Activated naive CD4-positive, alpha-beta T cell treated with Interleukin-2 at 50 U/mL for 16 hours (primary cell): ENCODE measurements around the gene KLHL26.
A peak's percentile ranks its signal among the peaks of the same experiment; 100 is the strongest.
"Not testable (repeated sequence)": the region's sequence is repeated elsewhere in the genome, so short reads cannot be mapped to it uniquely, and the experiment has no call there.

ENCODE experiments used
- DNase-seq: peaks from one replicate; pipeline ENCODE4 v3.0.0-alpha.2; 2020

KLHL26 gene

DNA sequence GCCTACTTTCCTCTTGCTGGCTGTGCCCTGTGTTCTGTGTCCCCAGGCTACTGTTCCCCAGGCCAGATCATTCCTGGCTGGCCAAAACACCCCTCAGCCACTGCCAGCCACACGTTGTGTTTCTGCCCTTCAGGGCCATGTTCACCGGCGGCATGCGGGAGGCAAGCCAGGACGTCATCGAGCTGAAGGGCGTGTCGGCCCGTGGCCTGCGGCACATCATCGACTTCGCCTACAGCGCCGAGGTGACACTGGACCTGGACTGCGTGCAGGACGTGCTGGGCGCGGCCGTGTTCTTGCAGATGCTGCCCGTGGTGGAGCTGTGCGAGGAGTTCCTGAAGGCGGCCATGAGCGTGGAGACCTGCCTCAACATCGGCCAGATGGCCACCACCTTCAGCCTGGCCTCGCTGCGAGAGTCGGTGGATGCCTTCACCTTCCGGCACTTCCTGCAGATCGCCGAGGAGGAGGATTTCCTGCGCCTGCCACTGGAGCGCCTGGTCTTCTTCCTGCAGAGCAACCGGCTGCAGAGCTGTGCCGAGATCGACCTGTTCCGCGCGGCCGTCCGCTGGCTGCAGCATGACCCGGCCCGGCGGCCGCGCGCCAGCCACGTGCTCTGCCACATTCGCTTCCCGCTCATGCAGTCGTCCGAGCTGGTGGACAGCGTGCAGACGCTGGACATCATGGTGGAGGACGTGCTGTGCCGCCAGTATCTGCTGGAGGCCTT is 30.9 kb downstream of the KLHL26 start:
- no peak for DNase-seq

DNA sequence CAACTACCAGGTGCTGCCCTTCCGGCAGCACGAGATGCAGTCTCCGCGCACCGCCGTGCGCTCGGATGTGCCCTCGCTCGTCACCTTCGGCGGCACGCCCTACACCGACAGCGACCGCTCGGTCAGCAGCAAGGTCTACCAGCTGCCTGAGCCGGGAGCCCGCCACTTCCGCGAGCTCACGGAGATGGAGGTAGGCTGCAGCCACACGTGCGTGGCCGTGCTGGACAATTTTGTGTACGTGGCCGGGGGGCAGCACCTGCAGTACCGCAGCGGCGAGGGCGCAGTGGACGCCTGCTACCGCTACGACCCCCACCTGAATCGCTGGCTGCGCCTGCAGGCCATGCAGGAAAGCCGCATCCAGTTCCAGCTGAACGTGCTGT is 31.4 kb downstream of the KLHL26 start:
- no peak for DNase-seq

DNA sequence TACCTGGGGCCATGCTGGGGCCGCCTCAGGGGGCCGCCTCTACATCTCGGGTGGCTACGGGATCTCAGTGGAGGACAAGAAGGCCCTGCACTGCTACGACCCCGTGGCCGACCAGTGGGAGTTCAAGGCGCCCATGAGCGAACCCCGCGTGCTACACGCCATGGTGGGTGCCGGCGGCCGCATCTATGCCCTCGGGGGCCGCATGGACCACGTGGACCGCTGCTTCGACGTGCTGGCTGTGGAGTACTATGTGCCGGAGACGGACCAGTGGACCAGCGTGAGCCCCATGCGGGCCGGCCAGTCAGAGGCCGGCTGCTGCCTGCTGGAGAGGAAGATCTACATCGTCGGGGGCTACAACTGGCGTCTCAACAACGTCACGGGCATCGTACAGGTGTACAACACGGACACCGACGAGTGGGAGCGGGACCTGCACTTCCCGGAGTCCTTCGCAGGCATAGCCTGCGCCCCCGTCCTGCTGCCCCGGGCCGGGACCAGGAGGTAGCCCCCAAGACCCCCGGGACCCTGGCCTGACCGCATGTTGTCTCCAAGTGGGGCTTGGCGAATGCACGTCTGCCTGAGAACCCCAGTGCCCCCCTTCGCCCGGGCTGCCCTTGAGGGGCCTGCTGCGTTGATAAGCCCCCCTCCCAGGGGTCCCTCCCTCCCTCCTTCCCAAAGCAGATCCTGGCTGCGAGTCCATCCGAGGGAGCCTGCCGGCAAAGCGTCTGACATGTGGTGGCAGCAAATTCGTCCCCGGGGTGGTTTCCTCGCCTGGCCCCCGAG is 32.1 kb downstream of the KLHL26 start:
- DNase-seq: no peak

DNA sequence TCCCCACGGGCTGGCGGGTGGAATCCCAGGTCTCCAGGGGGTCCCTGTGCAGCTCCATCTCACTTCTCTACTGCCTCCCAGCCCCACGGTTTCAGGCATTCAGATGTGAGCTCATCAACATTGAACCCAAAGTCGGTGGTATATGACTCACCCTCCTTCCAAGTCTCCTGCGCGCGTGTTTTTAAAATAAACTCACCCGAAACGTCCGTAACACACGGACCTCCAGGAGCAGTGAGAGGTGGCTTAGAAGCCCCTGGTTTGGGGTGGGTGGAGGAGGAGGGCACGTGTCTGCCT is 32.6 kb downstream of the KLHL26 start:
- no peak for DNase-seq

DNA sequence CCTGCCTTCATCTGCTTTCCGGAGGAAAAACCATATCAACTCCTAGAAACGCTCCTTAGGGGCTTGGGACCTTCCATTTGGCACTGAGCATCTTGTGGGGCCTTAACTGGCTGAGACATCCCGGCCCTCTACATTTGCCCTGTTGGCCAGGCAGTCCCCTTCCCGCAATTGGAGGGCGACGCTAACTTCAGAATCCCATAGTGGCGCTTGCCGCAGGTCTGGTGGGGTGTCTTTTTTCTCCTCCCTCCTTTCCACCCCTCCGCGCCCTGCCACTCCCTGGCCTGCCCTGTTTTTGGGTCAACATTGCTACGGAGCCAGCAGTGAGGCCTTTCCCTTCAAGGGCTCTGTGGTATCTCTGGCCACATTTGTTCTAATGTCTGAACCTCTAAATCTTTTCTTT is 33.1 kb downstream of the KLHL26 start:
- DNase-seq: no peak

DNA sequence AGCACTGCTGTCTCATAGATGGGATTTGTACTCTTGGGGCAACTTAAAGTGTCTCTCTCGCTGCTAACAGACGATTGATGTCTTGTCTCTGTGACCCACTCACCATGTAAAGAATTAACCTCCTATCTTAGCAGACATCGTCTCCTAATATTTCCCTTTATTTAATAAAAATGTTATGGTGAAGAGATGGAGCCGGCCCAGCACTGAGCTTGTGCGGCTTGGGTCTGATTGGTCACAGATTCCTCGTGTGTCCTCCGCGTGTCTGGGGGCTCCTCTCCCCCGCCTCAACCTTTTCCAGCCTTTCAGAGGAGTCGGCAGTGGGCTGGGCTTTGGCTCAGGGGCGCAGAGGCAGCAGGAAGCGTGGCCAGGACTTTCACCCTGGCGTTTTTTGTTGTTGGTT is 33.5 kb downstream of the KLHL26 start:
- no peak for DNase-seq

DNA sequence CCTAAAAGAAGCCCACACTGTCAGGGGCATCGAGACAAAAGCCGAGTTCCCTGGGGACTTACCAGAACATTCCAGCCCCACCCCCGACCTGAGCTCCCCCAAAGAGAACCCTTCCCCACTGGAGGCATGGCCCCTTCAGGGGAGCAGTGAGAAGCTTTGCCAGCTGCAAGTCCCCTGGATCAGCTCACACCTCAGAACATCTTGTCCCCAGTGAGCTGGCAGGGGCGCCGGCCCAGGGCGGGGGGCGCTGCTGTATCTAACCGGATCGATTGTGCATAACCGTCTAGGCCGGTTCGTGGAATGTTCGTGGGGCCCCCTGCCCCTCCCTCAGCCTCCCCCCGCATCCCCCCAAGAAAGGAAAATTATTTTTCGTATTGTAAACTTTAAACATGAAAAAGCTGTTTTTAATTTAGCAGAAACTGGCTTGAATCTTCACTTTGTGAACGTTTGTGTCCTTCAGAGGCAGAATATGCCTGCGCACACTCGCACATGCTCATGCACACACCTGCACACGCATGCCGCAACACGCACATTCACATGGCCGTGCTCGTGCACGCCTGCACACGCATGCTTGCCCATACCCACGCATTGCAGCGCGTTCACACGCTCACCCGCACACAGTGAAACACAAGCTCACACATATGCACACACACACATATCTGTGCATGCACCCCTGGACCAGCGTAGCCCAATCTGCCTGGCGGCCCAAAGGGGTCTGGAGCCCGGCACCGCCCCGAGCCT is 34.6 kb downstream of the KLHL26 start:
- no peak for DNase-seq

DNA sequence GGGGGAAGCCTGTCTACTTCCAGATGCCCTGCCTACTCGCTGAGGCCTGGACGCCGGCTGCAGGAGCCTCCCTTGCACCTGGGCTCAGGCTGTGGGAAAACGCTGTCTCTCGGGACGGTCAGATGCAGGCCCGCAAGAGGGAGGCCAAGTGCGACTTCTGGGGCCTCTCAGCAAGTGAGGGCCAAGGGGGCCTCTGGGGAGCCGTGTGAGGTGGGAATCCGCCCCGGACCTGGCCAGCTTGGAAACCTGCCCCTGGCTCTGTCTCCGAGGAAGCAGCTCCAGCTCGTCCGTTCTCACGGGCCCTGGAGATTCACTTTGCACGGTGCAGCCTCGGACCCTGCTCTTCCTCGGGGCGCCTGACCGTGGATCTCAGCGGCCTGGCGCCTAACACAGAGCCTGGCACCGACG is 35.2 kb downstream of the KLHL26 start:
- DNase-seq: no peak

DNA sequence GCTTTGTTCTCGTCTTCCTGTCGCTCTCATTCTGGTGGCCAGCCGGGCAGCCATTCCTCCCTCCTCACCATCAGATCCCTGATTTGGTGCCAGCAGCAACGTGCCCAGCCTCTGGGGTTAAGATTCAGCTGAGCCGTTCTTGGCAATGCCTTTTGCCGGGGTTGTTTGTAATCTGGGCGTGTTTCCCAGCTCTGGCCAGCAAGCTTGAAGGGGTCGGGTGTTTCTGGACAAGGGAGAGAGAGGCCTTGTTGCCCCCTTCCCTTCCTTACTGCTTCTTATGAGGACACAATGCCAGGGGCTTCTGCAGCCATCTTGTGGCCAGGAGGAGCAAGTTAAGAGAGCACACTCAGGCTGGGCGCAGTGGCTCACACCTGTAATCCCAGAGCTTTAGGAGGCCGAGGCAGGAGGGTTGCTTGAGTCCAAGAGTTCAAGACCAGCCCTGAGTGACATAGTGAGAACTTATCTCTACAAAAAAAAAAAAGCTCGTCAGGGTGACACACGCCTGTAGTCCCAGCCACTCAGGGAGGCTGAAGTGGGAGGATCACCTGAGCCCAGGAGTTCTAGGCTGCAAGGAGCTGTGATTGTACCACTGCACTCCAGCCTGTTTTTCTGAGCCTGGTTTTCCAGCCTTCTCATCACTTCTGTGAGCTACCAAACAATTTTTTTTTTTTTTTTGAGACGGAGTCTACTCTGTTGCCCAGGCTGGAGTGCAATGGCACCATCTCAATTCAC is 35.9 kb downstream of the KLHL26 start:
- DNase-seq: no peak

DNA sequence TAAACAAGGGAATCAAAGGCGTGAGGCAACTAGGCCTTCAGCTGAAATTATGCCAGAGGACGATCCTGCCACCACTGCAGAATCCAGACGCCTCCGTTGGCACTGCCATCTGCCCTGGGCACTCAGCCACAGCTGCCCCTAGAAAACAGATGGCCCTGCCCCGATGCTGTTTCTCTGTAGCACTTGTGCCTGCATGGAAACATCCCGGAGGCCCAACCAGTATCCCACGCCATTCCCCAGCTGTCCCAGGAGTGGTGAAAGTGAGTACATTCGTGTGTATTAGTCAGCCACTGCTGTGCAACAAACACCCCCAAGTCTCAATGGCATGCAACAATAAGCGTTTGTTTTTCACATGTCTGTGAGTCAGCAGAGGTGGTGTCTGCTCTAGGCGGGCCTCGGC is 37.8 kb downstream of the KLHL26 start:
- DNase-seq: no peak

DNA sequence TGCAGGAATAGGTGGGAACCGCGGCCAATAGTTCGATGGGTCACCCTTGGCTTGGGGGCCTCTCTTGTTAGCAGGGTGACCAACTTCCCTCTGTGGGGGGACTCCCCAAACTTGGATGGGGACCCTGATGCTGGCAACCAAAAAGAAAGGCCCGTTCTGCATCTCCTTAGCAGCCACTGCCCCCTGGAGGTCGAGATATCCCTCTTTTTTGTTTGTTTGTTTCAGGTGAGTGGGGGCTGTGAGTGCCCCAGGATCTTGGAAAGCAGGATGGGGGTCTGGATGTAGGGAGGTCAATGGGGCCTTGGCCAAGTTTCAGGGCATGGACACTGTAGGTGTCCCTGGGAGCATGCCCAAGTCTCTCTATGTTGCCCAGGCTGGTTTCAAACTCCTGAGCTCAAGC is 39.0 kb downstream of the KLHL26 start:
- DNase-seq: no peak

DNA sequence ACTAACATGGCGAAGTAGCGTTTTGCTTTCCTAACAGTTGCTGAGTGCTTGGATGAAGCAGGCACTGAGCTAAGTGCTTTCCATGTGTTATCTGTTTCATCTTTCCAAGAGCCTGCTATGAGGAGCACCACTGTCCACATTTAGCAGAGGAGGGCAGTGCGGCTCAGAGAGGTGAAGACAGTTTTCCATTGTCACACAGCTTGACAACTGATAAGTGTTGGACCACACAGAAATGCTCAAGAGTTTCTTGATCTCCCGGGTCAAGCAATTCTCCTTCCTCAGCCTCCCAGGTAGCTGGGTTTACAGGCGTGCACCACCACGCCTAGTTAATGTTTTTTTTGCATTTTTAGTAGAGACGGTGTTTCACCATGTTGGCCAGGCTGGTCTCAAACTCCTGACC is 39.9 kb downstream of the KLHL26 start:
- no peak for DNase-seq

DNA sequence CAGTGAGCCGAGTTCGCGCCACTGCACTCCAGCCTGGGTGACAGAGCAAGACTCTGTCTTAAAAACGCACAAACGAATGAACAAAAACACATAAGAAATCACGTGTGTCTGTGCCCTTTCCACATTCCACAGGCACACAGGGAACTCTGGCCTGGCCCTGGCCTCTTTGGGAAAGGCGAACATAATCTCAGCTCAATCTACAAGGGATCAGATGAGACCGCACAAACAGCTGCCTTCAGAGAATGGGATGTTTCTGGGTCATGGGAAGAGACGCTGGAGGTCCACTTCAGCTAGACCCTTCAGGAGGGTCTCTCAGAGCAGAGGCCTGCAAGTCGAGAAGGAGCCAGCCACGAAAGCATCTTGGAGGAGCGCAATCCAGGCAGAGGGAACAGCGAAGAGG is 40.3 kb downstream of the KLHL26 start:
- DNase-seq: no peak

DNA sequence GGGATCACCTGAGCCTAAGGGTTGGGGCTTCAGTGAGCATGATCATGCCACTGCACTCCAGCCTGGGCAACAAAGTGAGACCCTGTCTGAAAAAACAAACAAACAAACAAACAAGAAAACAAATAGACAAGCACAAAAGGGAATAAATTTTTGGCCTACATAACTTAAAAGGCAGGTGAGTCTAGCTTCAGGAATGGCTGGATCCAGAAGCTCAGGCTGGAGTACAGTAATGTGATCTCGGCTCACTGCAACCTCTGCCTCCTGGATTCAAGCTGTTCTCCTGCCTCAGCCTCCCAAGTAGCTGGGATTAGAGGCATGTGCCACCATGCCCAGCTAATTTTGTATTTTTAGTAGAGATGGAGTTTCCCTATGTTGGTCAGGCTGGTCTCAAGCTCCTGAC is 43.3 kb downstream of the KLHL26 start:
- DNase-seq: not testable (repeated sequence)

DNA sequence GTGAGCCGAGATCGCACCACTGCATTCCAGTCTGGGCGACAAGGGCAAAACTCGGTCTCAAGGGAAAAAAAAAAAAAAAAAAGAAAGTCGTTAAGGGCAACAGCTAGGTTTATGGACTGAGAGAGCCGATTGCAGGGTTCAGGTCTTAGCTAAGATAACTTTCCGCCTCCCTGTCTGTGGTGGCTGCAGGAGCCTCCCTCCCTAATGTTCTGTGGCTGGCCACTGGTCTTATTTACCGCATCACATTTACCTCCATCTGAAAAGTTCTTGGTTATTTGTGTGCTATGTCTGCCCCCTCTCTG is 45.9 kb downstream of the KLHL26 start:
- DNase-seq: no peak

DNA sequence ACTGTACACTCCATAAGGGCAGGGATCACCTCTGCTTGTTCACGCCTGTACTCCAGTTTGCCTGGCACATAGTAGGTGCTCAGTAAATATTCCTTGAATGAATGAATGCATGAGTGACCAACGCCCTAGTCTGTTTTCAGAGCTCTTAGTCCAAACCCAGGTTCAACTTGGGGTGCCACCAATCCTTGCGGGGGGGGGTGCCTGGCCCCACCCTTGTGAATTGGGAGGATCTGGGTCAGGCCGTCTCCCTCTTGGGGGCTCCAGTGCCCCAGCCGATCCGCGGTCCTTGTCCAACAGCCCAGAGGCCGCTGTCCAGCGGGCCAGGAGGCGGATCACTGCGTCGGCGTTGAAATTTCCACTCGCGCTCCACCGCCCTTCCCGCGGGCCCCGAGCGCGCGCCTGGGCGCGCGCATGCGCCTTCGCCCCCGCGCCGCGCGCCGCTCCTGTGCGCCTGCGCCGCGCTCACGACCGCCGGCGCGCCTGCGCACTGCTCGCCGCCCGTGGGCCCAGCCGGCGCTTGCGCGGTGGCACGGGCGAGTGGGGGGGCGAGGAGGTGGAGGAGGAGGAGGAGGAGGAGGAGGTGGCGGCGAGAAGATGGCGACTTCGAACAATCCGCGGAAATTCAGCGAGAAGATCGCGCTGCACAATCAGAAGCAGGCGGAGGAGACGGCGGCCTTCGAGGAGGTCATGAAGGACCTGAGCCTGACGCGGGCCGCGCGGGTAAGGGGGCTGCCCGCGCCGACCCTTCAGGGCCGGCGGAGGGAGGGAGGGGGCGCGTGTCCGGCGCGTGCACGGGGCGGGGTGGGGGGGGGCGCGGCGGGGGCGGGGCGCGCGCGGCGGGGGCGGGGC is 46.5 kb downstream of the KLHL26 start, which contains the start of gene CRTC1:
CRTC1 (plus strand) TSS at position 572 of the 849 bp plus-strand sequence; CDS start at position 595, 23 bp downstream.
- DNase-seq: peak; percentile 91

DNA sequence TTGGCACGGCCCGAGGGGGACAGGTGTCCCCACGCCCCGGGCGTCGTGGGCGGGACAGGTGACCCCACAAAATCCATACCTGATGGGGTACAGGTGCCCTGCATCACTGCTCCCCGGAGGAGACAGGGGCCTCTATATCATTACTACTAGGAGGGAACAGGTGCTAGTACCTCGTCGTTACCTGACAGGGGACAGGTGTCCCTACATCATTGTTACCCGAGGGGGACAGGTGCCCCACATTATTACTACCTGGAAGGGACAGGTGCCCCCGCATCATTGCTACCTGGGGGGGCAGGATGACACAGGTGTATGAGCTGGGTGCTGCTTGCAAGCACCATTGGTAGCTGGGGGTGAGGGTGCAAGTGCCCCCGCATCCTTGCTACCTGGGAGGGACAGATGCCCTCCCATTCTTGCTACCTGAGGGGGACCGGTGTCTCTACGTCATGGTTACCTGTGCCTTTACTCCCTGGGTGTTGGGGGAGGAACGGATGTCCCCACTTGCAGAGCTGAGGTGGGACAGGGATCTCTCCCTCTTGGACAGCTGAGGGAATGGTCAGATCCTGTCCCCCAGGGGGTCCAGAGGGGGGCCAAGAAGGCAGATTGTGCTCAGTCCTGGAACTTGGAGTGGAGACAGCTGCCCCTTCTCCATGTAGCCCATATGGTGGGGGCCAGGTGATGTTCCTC is 47.3 kb downstream of the KLHL26 start:
- no peak for DNase-seq

DNA sequence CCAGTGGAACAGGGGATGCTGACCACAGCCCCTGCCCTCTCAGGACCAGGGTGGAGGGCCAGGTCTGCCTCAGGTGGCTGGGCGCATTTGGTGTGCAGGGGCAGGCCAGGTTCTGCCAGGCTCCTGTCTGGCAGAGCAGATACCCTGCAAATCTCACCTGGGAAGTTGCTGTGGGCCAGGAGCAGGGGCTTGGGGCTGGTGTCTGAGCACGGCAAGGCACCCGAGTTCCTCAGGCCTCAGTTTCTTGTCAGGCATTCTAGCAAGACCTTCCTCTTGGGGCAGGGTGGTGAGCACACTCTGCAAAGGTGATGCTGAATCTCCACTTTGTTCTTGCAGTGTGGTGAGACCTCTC is 47.8 kb downstream of the KLHL26 start:
- DNase-seq: no peak

DNA sequence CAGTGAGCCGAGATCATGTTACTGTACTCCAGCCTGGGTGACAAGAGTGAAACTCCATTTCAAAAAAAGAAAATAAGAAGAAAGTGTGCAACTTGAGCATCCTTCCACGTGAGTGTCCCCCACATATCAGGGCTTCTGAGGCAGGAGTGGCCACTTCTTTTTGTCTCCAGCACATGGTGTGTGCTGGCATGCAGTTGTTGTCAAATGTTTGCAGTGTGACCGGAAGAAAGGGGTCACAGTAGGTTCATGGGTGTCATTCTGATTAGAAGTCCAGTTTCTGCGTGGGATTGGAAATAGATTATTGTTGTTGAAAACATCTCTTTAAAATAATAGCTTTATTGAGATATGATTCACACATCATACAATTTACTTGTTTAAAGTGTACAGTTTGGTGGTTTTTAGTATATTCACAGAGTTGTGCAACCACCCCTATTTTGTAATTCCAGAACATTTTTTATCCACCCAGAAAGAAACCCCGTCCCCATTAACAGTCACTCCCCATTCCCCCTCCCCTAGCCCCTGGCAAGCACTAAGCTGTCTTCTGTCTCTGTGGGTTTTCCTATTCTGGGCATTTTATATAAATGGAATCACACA is 48.9 kb downstream of the KLHL26 start:
- DNase-seq: no peak

DNA sequence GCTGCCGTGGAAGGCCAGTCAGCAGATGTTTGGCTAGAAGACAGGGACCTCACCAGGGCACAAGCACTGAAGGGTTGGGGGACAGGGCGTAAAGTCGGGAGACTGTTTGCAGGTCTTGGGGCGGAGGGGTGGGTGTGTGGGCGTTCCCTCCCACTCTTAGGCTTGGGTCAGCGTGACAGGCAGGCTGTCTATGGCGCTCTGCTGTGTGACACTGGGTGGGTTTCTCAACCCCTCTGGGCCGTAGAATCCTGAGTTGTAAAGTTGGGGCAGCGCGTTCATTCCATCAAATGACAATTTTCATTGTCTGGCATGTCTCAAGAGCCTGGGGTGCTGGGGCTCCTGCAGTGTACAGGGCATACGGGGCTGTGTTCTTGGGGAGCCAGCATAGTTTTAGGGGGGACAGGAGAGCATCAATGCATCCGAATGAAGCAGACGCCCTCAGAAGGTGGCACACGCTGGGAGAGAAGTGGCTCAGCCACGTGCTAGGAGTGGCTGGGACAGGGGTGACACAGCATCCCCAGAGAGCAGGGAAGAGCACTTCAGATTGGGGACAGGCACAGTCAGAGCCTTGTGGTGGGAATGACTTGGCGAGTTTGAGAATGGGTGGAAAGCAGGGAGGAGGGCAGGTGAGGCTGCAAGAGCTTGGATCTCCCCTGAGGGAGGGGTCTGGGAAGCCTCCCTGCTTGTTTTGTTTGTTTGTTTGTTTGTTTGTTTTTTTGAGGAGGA is 51.1 kb downstream of the KLHL26 start:
- DNase-seq: no peak

DNA sequence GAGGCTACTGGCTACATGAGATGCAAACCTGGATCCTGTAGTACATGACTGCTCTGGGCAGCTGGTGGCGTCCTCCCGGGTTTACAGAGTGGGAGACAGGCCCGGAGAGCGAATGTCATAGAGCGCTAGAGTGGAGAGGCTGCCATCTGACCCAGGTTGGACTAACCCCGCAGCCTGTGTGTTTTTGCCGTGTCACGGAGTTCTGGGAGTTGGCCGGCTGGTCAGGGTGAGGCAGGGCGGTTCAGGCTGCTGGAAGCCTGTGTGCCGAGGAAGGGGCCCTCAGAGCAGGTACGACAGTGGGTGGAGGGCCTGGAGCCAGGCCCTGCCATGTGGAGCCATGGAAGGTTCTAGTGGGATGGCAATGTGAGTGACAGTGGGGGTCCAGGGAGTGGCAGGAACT is 59.2 kb downstream of the KLHL26 start:
- no peak for DNase-seq
